Right lobe of liver (tissue), 4 donors: ENCODE results near the gene PDE4DIP.
"Not testable (repeated sequence)": the region's sequence is repeated elsewhere in the genome, so short reads cannot be mapped to it uniquely, and the experiment has no call there.

Experiments
- CTCF ChIP-seq, 4 donors: fragments of 200-600 bp in 3 of 4; fragments of 450-650 bp in 1 of 4; IDR thresholded peaks; one replicate each; pipeline versions ENCODE4 v1.5.1 to v1.8.0; 2016 to 2022; ENCODE audit warnings: antibody characterized with exemption in 4 of 4, mild to moderate bottlenecking in 2 of 4
- POLR2A ChIP-seq: fragments of 450-650 bp; IDR thresholded peaks from one replicate; pipeline ENCODE4 v1.6.1; 2017; ENCODE audit warnings: antibody characterized with exemption, mild to moderate bottlenecking
- donor health status: DM: no; HTN: no; CAD: no.
- donor health status: DM: no; HTN: no; CAD: no.
- donor health status: DM: no; HTN: yes; CAD: no.

GRCh38 chr1:148823822-148824221, 20.4 kb upstream of the PDE4DIP start:
- TF ChIP-seq POLR2A; CTCF (IDR thresholded peaks at IDR 0.05): not testable (repeated sequence)
